Adipocyte (in vitro differentiated cells): ENCODE measurements around the gene NCCRP1.

Experiments
- DNase-seq: peaks from one replicate; pipeline ENCODE4 v3.0.0-alpha.2; 2015; ENCODE audit warnings: low read depth
- H3K27me3 ChIP-seq: replicated peaks from 2 replicates; pipeline ENCODE4 v1.7.0; 2013; ENCODE audit warnings: mild to moderate bottlenecking, low read length, moderate library complexity; ENCODE audit not compliant: control insufficient read depth, insufficient read depth
- H3K36me3 ChIP-seq: 2 replicates; pipeline ENCODE4 v1.7.0; 2013; ENCODE audit warnings: low read length, mild to moderate bottlenecking, moderate library complexity; ENCODE audit not compliant: control insufficient read depth, insufficient read depth, severe bottlenecking
- H3K4me1 ChIP-seq: 2 replicates; pipeline ENCODE4 v1.7.0; 2013; ENCODE audit warnings: mild to moderate bottlenecking, low read length, moderate library complexity; ENCODE audit not compliant: control insufficient read depth, insufficient read depth
- H3K4me3 ChIP-seq: 2 replicates; pipeline ENCODE4 v1.7.0; 2013; ENCODE audit warnings: mild to moderate bottlenecking, low read length, moderate library complexity
- H3K9ac ChIP-seq: 2 replicates; pipeline ENCODE4 v1.7.0; 2013; ENCODE audit warnings: mild to moderate bottlenecking, low read length, moderate library complexity
- H3K9me3 ChIP-seq: 2 replicates; pipeline ENCODE4 v1.7.0; 2013; ENCODE audit warnings: mild to moderate bottlenecking, low read length, moderate library complexity; ENCODE audit not compliant: control insufficient read depth

The NCCRP1 gene

GRCh38 chr19:39174558-39175544, 21.9 kb upstream of the NCCRP1 start:
- DNase-seq = no peak
- Histone ChIP-seq H3K36me3 (peaks cover 2% of the 10 kb centered on the region), H3K9ac (no peak overlapping the region), H3K4me1 (peaks cover 9% of the 10 kb centered on the region), H3K4me3 (no peak overlapping the region), H3K9me3 (no peaks in the 10 kb centered on the region), H3K27me3 (no peaks in the 10 kb centered on the region)

GRCh38 chr19:39175564-39175963, 21.2 kb upstream of the NCCRP1 start:
- Histone ChIP-seq H3K9me3 (no peaks in the 10 kb centered on the region), H3K36me3 (no peaks in the 10 kb centered on the region), H3K4me1 (peaks cover 3% of the 10 kb centered on the region), H3K27me3 (no peaks in the 10 kb centered on the region), H3K9ac (no peak overlapping the region), H3K4me3 (no peak overlapping the region)
- no peak for DNase-seq

GRCh38 chr19:39177110-39177699, 19.6 kb upstream of the NCCRP1 start:
- Histone ChIP-seq H3K9ac (no peak overlapping the region), H3K9me3 (no peaks in the 10 kb centered on the region), H3K4me3 (no peak overlapping the region), H3K27me3 (no peaks in the 10 kb centered on the region), H3K4me1 (no peaks in the 10 kb centered on the region), H3K36me3 (no peaks in the 10 kb centered on the region)
- no peak for DNase-seq

- no peak for DNase-seq
- no peak overlapping the region for H3K9ac ChIP-seq
- H3K27me3 ChIP-seq = no peaks in the 10 kb centered on the region
- no peaks in the 10 kb centered on the region for H3K4me1 ChIP-seq
- H3K9me3 ChIP-seq = no peaks in the 10 kb centered on the region
- H3K36me3 ChIP-seq = no peaks in the 10 kb centered on the region
- H3K4me3 ChIP-seq = no peak overlapping the region
Observed at GRCh38 chr19:39177736-39178135, 19.0 kb upstream of the NCCRP1 start.

GRCh38 chr19:39178296-39179006, 18.3 kb upstream of the NCCRP1 start:
- no peak for DNase-seq
- no peak overlapping the region for H3K9ac ChIP-seq
- no peaks in the 10 kb centered on the region for H3K4me1 ChIP-seq
- H3K9me3 ChIP-seq = no peaks in the 10 kb centered on the region
- H3K4me3 ChIP-seq = no peak overlapping the region
- H3K36me3 ChIP-seq = no peaks in the 10 kb centered on the region
- no peaks in the 10 kb centered on the region for H3K27me3 ChIP-seq

- no peaks in the 10 kb centered on the region for H3K27me3 ChIP-seq
- H3K4me3 ChIP-seq = no peak overlapping the region
- no peak for DNase-seq
- H3K9ac ChIP-seq = no peak overlapping the region
- no peaks in the 10 kb centered on the region for H3K36me3 ChIP-seq
- no peaks in the 10 kb centered on the region for H3K9me3 ChIP-seq
- no peaks in the 10 kb centered on the region for H3K4me1 ChIP-seq
Observed at GRCh38 chr19:39179754-39180153, 17.0 kb upstream of the NCCRP1 start.

- Histone ChIP-seq H3K4me3 (no peak overlapping the region), H3K4me1 (no peaks in the 10 kb centered on the region), H3K9me3 (no peaks in the 10 kb centered on the region), H3K9ac (no peak overlapping the region), H3K27me3 (no peaks in the 10 kb centered on the region), H3K36me3 (no peaks in the 10 kb centered on the region)
- DNase-seq = no peak
Observed at GRCh38 chr19:39180749-39181148, 16.0 kb upstream of the NCCRP1 start.

- Histone ChIP-seq H3K9ac (no peak overlapping the region), H3K9me3 (no peaks in the 10 kb centered on the region), H3K4me3 (no peak overlapping the region), H3K27me3 (no peaks in the 10 kb centered on the region), H3K4me1 (no peaks in the 10 kb centered on the region), H3K36me3 (no peaks in the 10 kb centered on the region)
- DNase-seq = no peak
Observed at GRCh38 chr19:39181500-39182173, 15.1 kb upstream of the NCCRP1 start.

- no peaks in the 10 kb centered on the region for H3K4me1 ChIP-seq
- H3K9ac ChIP-seq = no peak overlapping the region
- DNase-seq = no peak
- no peaks in the 10 kb centered on the region for H3K9me3 ChIP-seq
- no peaks in the 10 kb centered on the region for H3K36me3 ChIP-seq
- H3K4me3 ChIP-seq = no peak overlapping the region
- no peaks in the 10 kb centered on the region for H3K27me3 ChIP-seq
Observed at GRCh38 chr19:39182174-39182505, 14.6 kb upstream of the NCCRP1 start.

- Histone ChIP-seq H3K4me1 (no peaks in the 10 kb centered on the region), H3K4me3 (no peak overlapping the region), H3K9ac (no peak overlapping the region), H3K9me3 (no peaks in the 10 kb centered on the region), H3K27me3 (no peaks in the 10 kb centered on the region), H3K36me3 (no peaks in the 10 kb centered on the region)
- DNase-seq = no peak
Observed at GRCh38 chr19:39183104-39183503, 13.7 kb upstream of the NCCRP1 start.

GRCh38 chr19:39186391-39186790, 10.4 kb upstream of the NCCRP1 start:
- H3K36me3 ChIP-seq = no peaks in the 10 kb centered on the region
- H3K9me3 ChIP-seq = no peaks in the 10 kb centered on the region
- no peak overlapping the region for H3K4me3 ChIP-seq
- no peak overlapping the region for H3K9ac ChIP-seq
- peaks cover 15% of the 10 kb centered on the region for H3K27me3 ChIP-seq
- H3K4me1 ChIP-seq = no peaks in the 10 kb centered on the region
- DNase-seq = no peak
